IMR-90 (cell line): ENCODE results near the gene PRKCA. TPM values are rescaled to one million over a fixed set of nuclear protein-coding genes. Genes with fewer than 3 reads are reported as not detected.

Source experiments
- ATAC-seq: fragments of 200-7000 bp; cut with Tn5 transposase; 2 replicates; pipeline ENCODE4 v1.9.1; 2020; ENCODE audit warnings: low read depth, mild to moderate bottlenecking, moderate library complexity
- BruUV-seq: library from RNA; stranded (reverse); fragments of 400-500 nt; replicated peaks from 2 replicates; lab custom pipeline; 2021; lab: Mats Ljungman, UMichigan
- CTCF ChIA-PET: fragments of 300-600 bp; formaldehyde crosslinking; extraction: SDS; loops from one replicate; lab custom pipeline; 2021; ENCODE audit warnings: antibody characterized with exemption; lab: Yijun Ruan, JAX
- POLR2A ChIA-PET: fragments of 300-600 bp; sonication (Branson Sonifier 250); formaldehyde crosslinking; loops from one replicate; lab custom pipeline; 2022; ENCODE audit warnings: antibody characterized with exemption; ENCODE audit not compliant: unreplicated experiment; lab: Charles Lee
- DNase-seq: peaks from one replicate; pipeline ENCODE4 v3.0.0; 2013
- H2AFZ ChIP-seq: replicated peaks from 2 replicates; pipeline ENCODE3; 2013; ENCODE audit warnings: low read length, mild to moderate bottlenecking; ENCODE audit not compliant: poor library complexity
- H2AK5ac ChIP-seq: 2 replicates; pipeline ENCODE4 v1.6.1; 2013; ENCODE audit warnings: low read depth, low read length, inconsistent platforms
- H2AK9ac ChIP-seq: replicated peaks from 2 replicates; pipeline ENCODE3; 2013; ENCODE audit warnings: mild to moderate bottlenecking, low read depth, low read length, moderate library complexity; ENCODE audit not compliant: poor library complexity
- H2BK120ac ChIP-seq: 2 replicates; pipeline ENCODE4 v1.6.1; 2013; ENCODE audit warnings: low read depth, low read length, inconsistent platforms
- H2BK15ac ChIP-seq: 3 replicates; pipeline ENCODE4 v1.6.1; 2013; ENCODE audit warnings: low read depth, low read length, inconsistent platforms
- H2BK20ac ChIP-seq: 2 replicates; pipeline ENCODE4 v1.6.1; 2013; ENCODE audit warnings: low read depth, mild to moderate bottlenecking, inconsistent platforms, low read length, moderate library complexity
- H2BK5ac ChIP-seq: 2 replicates; pipeline ENCODE4 v1.6.1; 2013; ENCODE audit warnings: mild to moderate bottlenecking, low read depth, low read length, inconsistent platforms; ENCODE audit not compliant: poor library complexity, severe bottlenecking
- H3K14ac ChIP-seq: replicated peaks from 2 replicates; pipeline ENCODE4 v1.6.1; 2013; ENCODE audit warnings: low read depth, low read length, inconsistent platforms
- H3K18ac ChIP-seq: 2 replicates; pipeline ENCODE4 v1.6.1; 2013; ENCODE audit warnings: low read depth, low read length, control low read depth
- H3K23ac ChIP-seq: 2 replicates; pipeline ENCODE4 v1.6.1; 2013; ENCODE audit warnings: low read depth, low read length, inconsistent platforms
- H3K27ac ChIP-seq: 2 replicates; pipeline ENCODE4 v1.5.1; 2013; ENCODE audit warnings: mild to moderate bottlenecking, control low read depth, low read length; ENCODE audit not compliant: insufficient read depth
- H3K27me3 ChIP-seq: 2 replicates; pipeline ENCODE4 v1.6.1; 2013; ENCODE audit warnings: low read length; ENCODE audit not compliant: control insufficient read depth, insufficient read depth
- H3K36me3 ChIP-seq: 2 replicates; pipeline ENCODE4 v1.6.1; 2013; ENCODE audit warnings: low read length, mixed read lengths; ENCODE audit not compliant: control insufficient read depth, insufficient read depth
- H3K4ac ChIP-seq: 2 replicates; pipeline ENCODE4 v1.6.1; 2013; ENCODE audit warnings: low read depth, low read length, inconsistent platforms
- H3K4me1 ChIP-seq: 2 replicates; pipeline ENCODE4 v1.6.1; 2013; ENCODE audit warnings: low read length, mixed read lengths; ENCODE audit not compliant: control insufficient read depth, insufficient read depth
- H3K4me2 ChIP-seq: 2 replicates; pipeline ENCODE4 v1.6.1; 2013; ENCODE audit warnings: low read depth, mild to moderate bottlenecking, control low read depth, low read length, moderate library complexity
- H3K4me3 ChIP-seq: 2 replicates; pipeline ENCODE4 v1.5.1; 2013; ENCODE audit warnings: low read depth, mild to moderate bottlenecking, control low read depth, low read length, moderate library complexity; ENCODE audit not compliant: insufficient read depth
- H3K56ac ChIP-seq: 2 replicates; pipeline ENCODE4 v1.6.1; 2013; ENCODE audit warnings: low read length, inconsistent platforms; ENCODE audit not compliant: insufficient read depth; ENCODE audit errors: extremely low read depth
- H3K79me1 ChIP-seq, 2 experiments: 2 replicates each; pipeline ENCODE4 v1.6.1; 2013; ENCODE audit warnings: low read length in 2 of 2, inconsistent platforms in 1 of 2, low read depth in 1 of 2
- H3K9ac ChIP-seq: 2 replicates; pipeline ENCODE4 v1.6.1; 2013; ENCODE audit warnings: low read depth, low read length, control low read depth
- H3K9me1 ChIP-seq: 2 replicates; pipeline ENCODE4 v1.6.1; 2013; ENCODE audit warnings: low read length, inconsistent platforms; ENCODE audit not compliant: insufficient read depth
- H3K9me3 ChIP-seq: 2 replicates; pipeline ENCODE4 v1.6.1; 2013; ENCODE audit warnings: low read length; ENCODE audit not compliant: control insufficient read depth, insufficient read depth
- H4K20me1 ChIP-seq: 2 replicates; pipeline ENCODE4 v1.6.1; 2013; ENCODE audit warnings: low read length, inconsistent platforms; ENCODE audit not compliant: insufficient read depth
- H4K5ac ChIP-seq: 2 replicates; pipeline ENCODE4 v1.6.1; 2013; ENCODE audit warnings: mild to moderate bottlenecking, low read depth, low read length, control low read depth
- H4K8ac ChIP-seq, 2 experiments: 2 replicates each; pipeline ENCODE4 v1.6.1; 2013; ENCODE audit warnings: low read depth in 2 of 2, low read length in 2 of 2, control low read depth in 1 of 2, inconsistent platforms in 1 of 2
- H4K91ac ChIP-seq: 2 replicates; pipeline ENCODE4 v1.6.1; 2013; ENCODE audit warnings: low read depth, low read length, inconsistent platforms; ENCODE audit not compliant: insufficient read depth
- BHLHE40 ChIP-seq: fragments of 150-350 bp; IDR thresholded peaks from 2 replicates; pipeline ENCODE4 v1.6.1; 2016; ENCODE audit warnings: mild to moderate bottlenecking, low read depth, low read length
- CEBPB ChIP-seq: IDR thresholded peaks from 2 replicates; pipeline ENCODE4 v1.6.1; 2012; ENCODE audit warnings: low read depth, low read length, improper control_type of control experiment
- CHD1 ChIP-seq: IDR thresholded peaks from 2 replicates; pipeline ENCODE4 v1.6.1; 2012; ENCODE audit warnings: low read depth, low read length, improper control_type of control experiment
- FOS ChIP-seq: fragments of 150-350 bp; IDR thresholded peaks from 2 replicates; pipeline ENCODE4 v1.6.1; 2016; ENCODE audit warnings: low read depth, low read length
- MAFK ChIP-seq: IDR thresholded peaks from 2 replicates; pipeline ENCODE4 v1.6.1; 2012; ENCODE audit warnings: low read depth, low read length, improper control_type of control experiment
- MAZ ChIP-seq: IDR thresholded peaks from 2 replicates; pipeline ENCODE4 v1.6.1; 2012; ENCODE audit warnings: low read depth, mild to moderate bottlenecking, low read length, improper control_type of control experiment, moderate library complexity, borderline replicate concordance
- MXI1 ChIP-seq: IDR thresholded peaks from 2 replicates; pipeline ENCODE4 v1.6.1; 2012; ENCODE audit warnings: low read depth, mild to moderate bottlenecking, low read length, moderate library complexity, borderline replicate concordance
- NFE2L2 ChIP-seq: fragments of 150-350 bp; IDR thresholded peaks from 2 replicates; pipeline ENCODE4 v1.6.1; 2016; ENCODE audit warnings: low read depth, mild to moderate bottlenecking, low read length
- POLR2A ChIP-seq: IDR thresholded peaks from 2 replicates; pipeline ENCODE4 v1.6.1; 2012; ENCODE audit warnings: mild to moderate bottlenecking, low read depth, low read length
- RAD21 ChIP-seq: IDR thresholded peaks from 2 replicates; pipeline ENCODE4 v1.6.1; 2012; ENCODE audit warnings: low read length, improper control_type of control experiment
- RFX5 ChIP-seq: IDR thresholded peaks from 2 replicates; pipeline ENCODE4 v1.8.0; 2012; ENCODE audit warnings: low read depth, mild to moderate bottlenecking, low read length, moderate library complexity
- SMC3 ChIP-seq: fragments of 150-350 bp; IDR thresholded peaks from 2 replicates; pipeline ENCODE4 v1.6.1; 2016; ENCODE audit warnings: low read depth, mild to moderate bottlenecking, antibody characterized with exemption, low read length, moderate library complexity
- WGBS, 2 experiments: methylation state at CpG; one replicate each; pipeline versions ENCODE4 v1.1.5 to v1.1.7; 2013; ENCODE audit warnings: missing lambda C conversion rate in 2 of 2; ENCODE audit not compliant: insufficient read length in 1 of 2; ENCODE audit errors: extremely low coverage in 2 of 2; 5-methylcytosine and 5-hydroxymethylcytosine counted together
- dilution Hi-C: fragments of 300-500 bp; cut with HindIII; formaldehyde crosslinking; loops from one replicate; pipeline ENCODE4 v1.14.3; 2018; ENCODE audit warnings: low sequenced_read_pairs; ENCODE audit not compliant: unreplicated experiment
- in situ Hi-C: fragments of 300-500 bp; cut with MboI; formaldehyde crosslinking; loops from 3 replicates; pipeline ENCODE4 v1.14.3; 2019; ENCODE audit warnings: low sequenced_read_pairs, inconsistent platforms, mixed read lengths
- intact Hi-C: fragments of 100-400 bp; cut with micrococcal nuclease; formaldehyde crosslinking; loops from 2 replicates; pipeline ENCODE4 v1.10.0; 2022
- polyA plus RNA-seq, 3 experiments: library from polyadenylated mRNA; depleted of rRNA; stranded (reverse); fragments of >200 nt; gene quantifications; 2 replicates each; pipeline ENCODE4 v1.2.3, GENCODE V29; 2012; ENCODE audit warnings: low replicate concordance in 1 of 3
- total RNA-seq: library from RNA; depleted of rRNA; stranded (reverse); fragments of >200 nt; gene quantifications from 2 replicates; pipeline ENCODE4 v1.2.3, GENCODE V29; 2012
- TF ChIP-seq, protein P1 (sequence below): fragments of 150-350 bp; IDR thresholded peaks from 2 replicates; pipeline ENCODE4 v1.6.1; 2016; ENCODE audit warnings: low read depth, mild to moderate bottlenecking, low read length, moderate library complexity, borderline replicate concordance

Gene PRKCA
- total and polyA plus RNA-seq, 2 of the 4 experiments (the other 2 are of a cell fraction), result 31.0 to 46.0 TPM

DNA sequence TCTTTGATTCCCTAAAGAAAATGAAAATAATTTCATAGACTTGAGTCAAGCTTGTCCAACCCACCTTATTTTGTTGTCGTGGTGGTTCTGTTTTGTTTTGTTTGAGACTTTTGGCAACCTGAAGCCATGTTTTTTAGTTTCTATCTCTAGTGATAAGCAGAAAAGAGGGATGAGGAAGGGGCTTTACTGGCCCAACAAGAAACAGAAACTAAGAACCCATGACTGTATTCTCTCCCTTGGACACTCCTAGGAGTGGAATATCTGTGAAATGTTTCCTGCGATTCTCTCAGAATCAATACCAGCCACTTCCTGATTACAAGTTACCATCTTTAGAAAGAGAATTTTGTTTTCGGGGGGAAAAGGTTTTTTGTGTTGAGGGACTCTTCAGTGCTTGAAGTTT is 207.5 kb downstream of the PRKCA start:
- ATAC-seq (no peak), DNase-seq (no peak)
- TF ChIP-seq FOS (no peak), POLR2A (no peak), MAFK (no peak), BHLHE40 (no peak), RFX5 (no peak), CHD1 (no peak), CEBPB (no peak), MXI1 (no peak), NFE2L2 (no peak), SMC3 (no peak), RAD21 (no peak), MAZ (no peak)
- TF ChIP-seq, protein P1, sequence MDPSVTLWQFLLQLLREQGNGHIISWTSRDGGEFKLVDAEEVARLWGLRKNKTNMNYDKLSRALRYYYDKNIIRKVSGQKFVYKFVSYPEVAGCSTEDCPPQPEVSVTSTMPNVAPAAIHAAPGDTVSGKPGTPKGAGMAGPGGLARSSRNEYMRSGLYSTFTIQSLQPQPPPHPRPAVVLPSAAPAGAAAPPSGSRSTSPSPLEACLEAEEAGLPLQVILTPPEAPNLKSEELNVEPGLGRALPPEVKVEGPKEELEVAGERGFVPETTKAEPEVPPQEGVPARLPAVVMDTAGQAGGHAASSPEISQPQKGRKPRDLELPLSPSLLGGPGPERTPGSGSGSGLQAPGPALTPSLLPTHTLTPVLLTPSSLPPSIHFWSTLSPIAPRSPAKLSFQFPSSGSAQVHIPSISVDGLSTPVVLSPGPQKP, result no peak
- dilution Hi-C loops, result no loop called here
- in situ Hi-C loops, result no loop called here
- peaks cover 3% of the 10 kb centered on the region; the same call in 1 of the 2 replicates for H3K36me3 ChIP-seq
- no peak overlapping the region for H3K4me3 ChIP-seq
- 0 out of 2 replicates have a peak overlapping the region, but pooled peaks have one; percentile 29 for H3K14ac ChIP-seq
- no peak overlapping the region for H3K9ac ChIP-seq
- H4K20me1 ChIP-seq, result peaks cover 5% of the 10 kb centered on the region
- H2BK15ac ChIP-seq, result no peak overlapping the region
- H4K8ac ChIP-seq, result no peak overlapping the region
- intact Hi-C loops, result loop anchor here (5.0 kb wide), 1 partner anchor 43 kb away; no protein-coding TSS in a partner anchor
- peak overlapping the region; percentile 67 for H2BK120ac ChIP-seq
- ChIA-PET CTCF (no interaction called here), POLR2A (no interaction called here)
- no peak overlapping the region for H3K56ac ChIP-seq
- peaks cover 28% of the 10 kb centered on the region for H3K4me1 ChIP-seq
- H2BK20ac ChIP-seq, result peak overlapping the region; percentile 22; the same call in 1 of the 2 replicates
- no CpG with 5 or more reads among the region's 3 CpGs for WGBS, 2 experiments
- no peak overlapping the region; the same call in 1 of the 2 replicates for H3K4ac ChIP-seq
- H3K27me3 ChIP-seq, result no peaks in the 10 kb centered on the region
- H3K79me1 ChIP-seq, result peaks cover 27 to 87% of the 10 kb centered on the region in 2 experiments
- H3K23ac ChIP-seq, result peak overlapping the region; percentile 5; the same call in 1 of the 2 replicates
- peaks cover 25% of the 10 kb centered on the region for H3K9me1 ChIP-seq
- peak overlapping the region; percentile 13; the same call in 1 of the 2 replicates for H4K5ac ChIP-seq
- H3K18ac ChIP-seq, result peak overlapping the region; percentile 27; the same call in 1 of the 2 replicates
- H2AK9ac ChIP-seq, result no peak overlapping the region
- no peak overlapping the region for H2AFZ ChIP-seq
- H3K4me2 ChIP-seq, result no peak overlapping the region
- peak overlapping the region; percentile 27; the same call in 1 of the 2 replicates for H4K91ac ChIP-seq
- no TSS peak for BruUV-seq
- no peak overlapping the region for H3K27ac ChIP-seq
- peak overlapping the region; percentile 37 for H2BK5ac ChIP-seq
- no peaks in the 10 kb centered on the region for H3K9me3 ChIP-seq
- no peak overlapping the region for H2AK5ac ChIP-seq
